Neural cell (in vitro differentiated cells): ENCODE data around the gene SP110.

Source experiments
- CTCF ChIP-seq: fragments of 450-650 bp; IDR thresholded peaks from 2 replicates; pipeline ENCODE4 v1.5.1; 2014; ENCODE audit warnings: antibody characterized with exemption, mild to moderate bottlenecking, moderate library complexity; ENCODE audit not compliant: poor library complexity, severe bottlenecking
- EZH2 ChIP-seq: fragments of 200-600, 300-800 bp; shearing (Covaris generic), sonication (generic); IDR thresholded peaks from 2 replicates; pipeline ENCODE4 v1.6.1; 2014; ENCODE audit warnings: antibody characterized with exemption, low read length, borderline replicate concordance, mild to moderate bottlenecking; ENCODE audit not compliant: insufficient read depth, poor library complexity, severe bottlenecking
- SMC3 ChIP-seq: fragments of 450-650 bp; conservative IDR thresholded peaks from 2 replicates; pipeline ENCODE4 v1.6.1; 2014; ENCODE audit warnings: antibody characterized with exemption, mild to moderate bottlenecking, moderate library complexity; ENCODE audit not compliant: poor library complexity
- TAF1 ChIP-seq: IDR thresholded peaks from 2 replicates; pipeline ENCODE4 v1.6.1; 2012; ENCODE audit warnings: low read depth
- TF ChIP-seq, protein P1 (sequence below): IDR thresholded peaks from 2 replicates; pipeline ENCODE4 v1.6.1; 2012; ENCODE audit warnings: borderline replicate concordance

- TF ChIP-seq CTCF (no peak), SMC3 (no peak), EZH2 (no peak), TAF1 (no peak)
- TF ChIP-seq, protein P1, sequence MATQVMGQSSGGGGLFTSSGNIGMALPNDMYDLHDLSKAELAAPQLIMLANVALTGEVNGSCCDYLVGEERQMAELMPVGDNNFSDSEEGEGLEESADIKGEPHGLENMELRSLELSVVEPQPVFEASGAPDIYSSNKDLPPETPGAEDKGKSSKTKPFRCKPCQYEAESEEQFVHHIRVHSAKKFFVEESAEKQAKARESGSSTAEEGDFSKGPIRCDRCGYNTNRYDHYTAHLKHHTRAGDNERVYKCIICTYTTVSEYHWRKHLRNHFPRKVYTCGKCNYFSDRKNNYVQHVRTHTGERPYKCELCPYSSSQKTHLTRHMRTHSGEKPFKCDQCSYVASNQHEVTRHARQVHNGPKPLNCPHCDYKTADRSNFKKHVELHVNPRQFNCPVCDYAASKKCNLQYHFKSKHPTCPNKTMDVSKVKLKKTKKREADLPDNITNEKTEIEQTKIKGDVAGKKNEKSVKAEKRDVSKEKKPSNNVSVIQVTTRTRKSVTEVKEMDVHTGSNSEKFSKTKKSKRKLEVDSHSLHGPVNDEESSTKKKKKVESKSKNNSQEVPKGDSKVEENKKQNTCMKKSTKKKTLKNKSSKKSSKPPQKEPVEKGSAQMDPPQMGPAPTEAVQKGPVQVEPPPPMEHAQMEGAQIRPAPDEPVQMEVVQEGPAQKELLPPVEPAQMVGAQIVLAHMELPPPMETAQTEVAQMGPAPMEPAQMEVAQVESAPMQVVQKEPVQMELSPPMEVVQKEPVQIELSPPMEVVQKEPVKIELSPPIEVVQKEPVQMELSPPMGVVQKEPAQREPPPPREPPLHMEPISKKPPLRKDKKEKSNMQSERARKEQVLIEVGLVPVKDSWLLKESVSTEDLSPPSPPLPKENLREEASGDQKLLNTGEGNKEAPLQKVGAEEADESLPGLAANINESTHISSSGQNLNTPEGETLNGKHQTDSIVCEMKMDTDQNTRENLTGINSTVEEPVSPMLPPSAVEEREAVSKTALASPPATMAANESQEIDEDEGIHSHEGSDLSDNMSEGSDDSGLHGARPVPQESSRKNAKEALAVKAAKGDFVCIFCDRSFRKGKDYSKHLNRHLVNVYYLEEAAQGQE = no peak
These were observed 10.2 kb downstream of the SP110 start for GRCh38 chr2:230209422-230210051.
